ENCODE measurements around the gene DYNC1I1.

DNA sequence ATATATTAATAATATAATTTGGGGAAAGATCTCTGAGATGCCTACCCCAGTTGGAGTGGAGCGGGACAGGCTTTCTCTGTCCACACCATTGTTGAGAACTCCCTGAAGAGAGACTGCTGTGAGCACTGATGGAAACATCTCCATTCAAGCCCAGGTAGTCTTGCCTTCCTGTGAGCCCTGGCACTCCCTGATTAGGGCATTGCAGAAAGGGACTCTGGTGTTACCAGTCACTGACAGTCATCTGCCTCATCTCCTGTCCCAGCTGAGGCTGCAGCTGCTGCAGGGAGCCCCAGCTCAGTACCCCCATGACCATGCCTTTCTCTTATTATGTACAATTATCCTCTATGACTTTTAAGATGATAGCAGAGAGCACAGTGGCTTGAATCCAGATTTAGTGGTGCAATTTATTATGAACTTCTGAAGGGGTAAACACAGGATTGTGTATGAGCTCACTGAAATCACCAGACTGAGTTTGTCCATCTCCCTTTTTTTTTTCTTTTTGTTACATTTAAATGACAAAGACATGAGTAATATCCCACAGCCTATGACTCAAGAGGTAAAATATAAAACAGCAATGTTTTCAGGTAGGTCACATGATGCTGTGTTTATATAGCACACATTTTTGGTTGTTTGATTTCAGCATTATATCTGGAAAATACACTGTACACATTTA lies 312.7 kb downstream of the DYNC1I1 start:
- no peak for TF ChIP-seq EP300 (IDR thresholded peaks at IDR 0.05)
- no peak for TF ChIP-seq POLR2AphosphoS5 (IDR thresholded peaks at IDR 0.05)
- TF ChIP-seq, protein P1, sequence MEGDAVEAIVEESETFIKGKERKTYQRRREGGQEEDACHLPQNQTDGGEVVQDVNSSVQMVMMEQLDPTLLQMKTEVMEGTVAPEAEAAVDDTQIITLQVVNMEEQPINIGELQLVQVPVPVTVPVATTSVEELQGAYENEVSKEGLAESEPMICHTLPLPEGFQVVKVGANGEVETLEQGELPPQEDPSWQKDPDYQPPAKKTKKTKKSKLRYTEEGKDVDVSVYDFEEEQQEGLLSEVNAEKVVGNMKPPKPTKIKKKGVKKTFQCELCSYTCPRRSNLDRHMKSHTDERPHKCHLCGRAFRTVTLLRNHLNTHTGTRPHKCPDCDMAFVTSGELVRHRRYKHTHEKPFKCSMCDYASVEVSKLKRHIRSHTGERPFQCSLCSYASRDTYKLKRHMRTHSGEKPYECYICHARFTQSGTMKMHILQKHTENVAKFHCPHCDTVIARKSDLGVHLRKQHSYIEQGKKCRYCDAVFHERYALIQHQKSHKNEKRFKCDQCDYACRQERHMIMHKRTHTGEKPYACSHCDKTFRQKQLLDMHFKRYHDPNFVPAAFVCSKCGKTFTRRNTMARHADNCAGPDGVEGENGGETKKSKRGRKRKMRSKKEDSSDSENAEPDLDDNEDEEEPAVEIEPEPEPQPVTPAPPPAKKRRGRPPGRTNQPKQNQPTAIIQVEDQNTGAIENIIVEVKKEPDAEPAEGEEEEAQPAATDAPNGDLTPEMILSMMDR (IDR thresholded peaks at IDR 0.05) = no peak

Data from suprapubic skin (tissue), 4 donors.